Stimulated activated CD4-positive, alpha-beta T cell treated with anti-CD3 and anti-CD28 coated beads, Interleukin-15, amount 100 ng/mL, for 48 hours (primary cell): ENCODE data around the gene ZNF526.
"Not testable (repeated sequence)": the region's sequence is repeated elsewhere in the genome, so short reads cannot be mapped to it uniquely, and the experiment has no call there.

Source experiments
- DNase-seq, 2 donors: peaks; one replicate each; pipeline ENCODE4 v3.0.0-alpha.2; 2020; ENCODE audit warnings: low read depth in 2 of 2

ZNF526 gene

DNA sequence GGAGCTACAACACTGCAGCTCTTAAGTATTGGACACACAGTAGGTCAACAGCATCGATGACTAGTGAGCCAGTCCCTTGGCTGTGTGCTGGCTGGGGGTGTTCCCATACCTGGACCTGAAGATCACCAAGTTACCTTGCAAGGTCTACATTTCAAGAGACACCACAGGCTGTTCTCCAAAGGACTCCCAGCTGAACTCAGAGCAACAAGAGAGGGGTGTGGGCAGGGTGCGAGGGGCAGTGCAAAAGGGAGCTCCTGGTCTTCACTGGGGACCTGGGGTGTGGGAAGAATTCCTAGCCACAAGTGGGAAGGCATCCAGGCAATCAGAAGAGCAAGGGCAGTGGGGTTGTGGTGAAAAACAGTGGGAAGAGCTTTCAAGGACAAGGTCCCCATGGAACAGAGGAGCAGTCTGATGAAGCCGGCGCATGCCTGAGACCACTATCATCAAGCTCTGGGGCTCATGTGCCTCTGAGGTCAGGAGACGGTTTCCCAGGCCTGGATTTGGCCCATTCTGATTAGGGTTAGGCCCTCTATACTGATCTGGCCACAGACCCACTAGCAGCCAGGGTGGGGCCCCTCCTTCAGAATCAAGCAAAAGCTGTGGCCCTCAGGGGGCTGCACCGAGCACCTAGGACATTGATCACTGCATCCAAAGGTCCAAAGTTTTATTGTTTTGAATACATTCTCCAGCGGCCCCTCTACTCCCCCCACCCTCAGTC, 27.0 kb downstream of the ZNF526 start:
- no peak for DNase-seq

DNA sequence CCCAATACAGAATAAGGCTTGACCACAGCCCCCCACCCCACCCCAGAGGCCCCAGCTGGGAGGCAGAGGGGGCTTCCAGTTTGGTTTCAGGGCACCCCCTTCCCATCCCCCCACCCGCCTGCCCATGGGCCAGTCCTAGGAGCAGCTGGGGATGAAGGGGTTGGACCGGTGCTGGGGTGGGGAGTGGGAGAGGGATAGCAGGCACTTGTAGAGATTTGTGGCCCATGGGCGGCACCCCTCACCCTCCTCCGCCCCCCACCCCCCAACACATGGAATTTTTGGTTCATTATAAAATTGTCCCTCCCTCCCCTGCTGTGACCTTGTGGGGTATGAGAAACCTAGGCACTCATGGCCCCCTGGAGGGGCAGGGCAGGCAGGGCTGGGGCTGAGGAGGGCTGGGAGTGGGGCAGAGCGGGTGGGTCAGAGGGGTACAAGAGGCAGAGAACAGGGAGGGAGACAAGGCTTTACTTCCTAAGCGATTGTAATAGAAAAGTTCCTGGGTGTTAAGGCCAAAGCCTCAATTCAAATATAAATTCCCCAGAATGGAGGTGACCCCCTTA, 27.6 kb downstream of the ZNF526 start:
- no peak for DNase-seq

DNA sequence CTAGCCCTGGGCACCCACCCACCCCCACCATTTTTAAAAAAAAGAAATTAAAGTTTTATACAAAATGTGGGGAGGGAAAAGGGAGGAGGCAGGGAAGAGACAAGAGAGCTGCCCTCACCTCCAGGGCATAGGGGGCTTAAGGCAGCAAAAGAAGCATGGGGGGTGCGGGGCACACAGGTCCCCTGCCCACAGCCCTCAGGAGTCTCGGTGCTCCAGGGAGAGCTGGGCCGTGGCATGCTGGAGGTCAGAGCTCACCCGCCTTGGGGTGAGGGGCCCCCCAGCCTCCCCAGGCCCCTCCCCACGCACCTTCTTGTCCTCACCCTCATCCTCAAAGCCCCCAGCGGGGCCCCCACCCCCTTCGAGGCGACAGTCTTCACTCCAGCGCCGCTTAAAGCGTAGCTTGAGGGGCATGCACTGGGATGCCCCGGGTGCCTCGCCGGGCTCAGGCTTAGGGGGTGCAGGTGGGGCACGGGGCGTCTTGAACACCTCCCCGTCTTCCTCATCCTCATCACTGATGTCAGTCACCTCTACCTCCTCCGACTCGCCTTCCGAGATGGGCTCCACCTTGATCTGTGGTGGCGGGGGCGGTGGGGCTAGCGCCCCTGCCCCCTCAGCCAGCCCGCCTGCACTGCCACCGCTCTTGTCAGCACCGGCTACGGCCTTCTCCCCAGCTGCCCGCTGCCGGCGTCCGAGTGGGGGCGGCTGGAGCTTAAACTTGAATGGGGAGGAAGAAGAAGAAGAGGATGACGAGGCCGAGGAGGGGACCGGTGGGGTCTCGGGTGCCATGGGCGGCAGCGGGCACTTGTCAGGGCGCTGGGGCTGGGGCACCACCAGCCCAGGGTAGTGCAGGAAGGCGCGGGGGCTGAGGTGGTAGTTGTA, 28.4 kb downstream of the ZNF526 start:
- DNase-seq: no peak

DNA sequence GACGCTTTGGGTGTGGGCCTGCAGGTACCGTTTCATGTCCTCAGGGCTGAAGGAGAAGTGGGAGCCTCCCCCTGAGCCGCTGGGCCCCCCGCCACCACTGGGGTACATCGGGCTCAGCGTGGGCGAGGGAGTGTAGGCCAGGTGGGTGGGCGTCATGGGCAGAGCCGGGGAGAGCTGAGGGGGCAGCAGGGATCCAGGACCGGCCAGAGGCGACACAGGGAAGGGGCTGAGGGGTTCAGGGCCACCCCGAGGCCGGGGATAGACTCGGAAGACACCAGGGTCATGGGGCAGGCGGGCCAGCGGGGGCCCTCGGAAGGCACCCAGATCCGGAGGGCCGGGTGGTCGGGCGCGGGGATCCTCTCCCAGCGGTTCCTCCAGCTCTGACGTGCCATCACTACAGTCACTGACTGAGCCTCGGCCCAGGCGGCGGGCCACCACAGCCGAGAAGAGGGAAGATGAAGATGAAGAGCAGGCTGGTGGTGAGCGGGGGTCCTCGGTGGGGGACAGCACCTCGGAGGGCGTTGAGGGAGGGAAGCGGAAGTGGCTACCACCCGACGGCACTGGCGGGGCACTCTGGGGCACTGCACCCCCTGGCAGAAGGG, 29.1 kb downstream of the ZNF526 start:
- no peak for DNase-seq

DNA sequence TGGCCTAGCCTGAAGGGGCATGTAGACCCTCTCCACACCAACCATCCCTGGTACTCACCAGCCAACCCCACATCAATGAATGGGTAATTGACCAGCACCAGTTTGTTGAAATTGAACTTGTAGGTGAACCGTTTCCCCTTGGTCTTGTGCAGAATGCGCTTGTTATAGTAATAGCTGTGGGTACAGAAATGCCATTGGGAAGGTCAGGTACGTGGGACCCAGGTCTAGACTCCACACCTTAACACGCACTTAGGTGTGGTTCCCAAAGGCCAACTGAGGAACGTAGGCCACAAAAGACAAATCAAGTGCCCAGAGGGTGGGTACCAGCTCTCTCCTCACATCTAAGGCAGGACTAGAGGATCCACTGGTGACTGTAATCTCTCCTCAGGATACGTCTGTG, 29.7 kb downstream of the ZNF526 start:
- no peak for DNase-seq

DNA sequence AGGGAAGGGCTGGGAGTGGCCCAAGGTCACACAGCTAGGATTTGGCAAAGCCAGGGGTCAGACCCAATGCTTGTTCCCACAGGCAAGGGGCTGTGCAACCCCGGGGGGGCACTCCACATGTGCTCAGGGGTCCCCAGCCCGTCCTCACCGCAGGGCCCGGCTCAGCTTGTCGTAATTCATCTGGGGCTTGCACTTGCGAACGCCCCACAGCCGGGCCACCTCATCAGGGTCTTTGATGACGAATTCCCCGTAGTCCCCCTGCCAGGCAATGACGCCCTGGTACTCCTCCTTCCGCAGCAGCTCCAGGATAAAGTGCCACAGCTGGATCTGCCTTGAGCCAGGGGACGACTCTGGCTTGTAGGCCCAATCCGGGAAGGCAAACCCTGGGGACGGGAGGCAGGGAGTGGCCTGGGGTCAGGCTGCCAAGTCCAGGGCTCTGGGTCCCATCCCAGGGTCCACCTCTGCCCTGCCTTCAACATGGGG, 30.1 kb downstream of the ZNF526 start:
- DNase-seq: no peak

DNA sequence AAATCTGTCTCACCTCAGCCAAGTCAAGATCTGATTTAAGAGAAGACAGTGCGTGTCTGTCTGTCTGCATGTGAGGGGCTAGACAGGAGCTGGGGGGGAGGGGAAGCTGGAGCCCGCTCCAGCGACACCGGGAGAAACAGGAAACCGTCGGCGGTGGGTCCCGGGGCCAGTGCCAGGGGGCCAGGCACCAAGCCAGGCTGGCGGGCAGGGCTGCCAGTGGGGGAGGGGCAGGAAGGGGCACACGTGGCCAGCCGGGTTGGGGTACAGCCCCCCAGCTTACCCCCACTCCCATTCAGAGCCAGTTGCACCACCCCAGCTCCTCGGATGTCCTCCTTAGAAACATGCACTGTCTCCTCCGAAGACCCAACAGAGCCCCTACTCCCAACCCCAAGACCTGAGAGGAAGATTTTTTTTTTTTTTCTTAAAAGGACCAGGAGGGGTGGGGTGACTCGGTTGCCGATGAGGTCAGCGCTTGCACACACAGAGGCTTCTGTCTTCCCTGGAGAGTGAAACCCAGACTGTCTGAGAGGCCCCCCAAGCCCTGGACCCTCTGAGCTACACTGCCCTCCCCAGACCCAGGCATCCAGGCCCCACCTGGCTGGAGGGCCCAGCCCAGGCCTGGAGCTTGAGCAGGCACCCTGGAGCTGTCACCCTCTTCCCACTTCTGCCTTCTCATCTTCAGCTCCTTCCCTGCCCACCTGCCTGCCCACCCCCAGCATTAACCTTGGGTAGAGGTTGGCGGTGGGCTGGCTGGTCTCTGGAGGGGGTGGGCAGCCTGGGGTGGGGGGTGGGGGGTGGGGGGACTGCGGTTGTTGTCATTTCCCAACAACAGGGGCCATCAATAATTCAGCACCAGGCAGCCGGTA, 30.8 kb downstream of the ZNF526 start:
- DNase-seq: no peak

DNA sequence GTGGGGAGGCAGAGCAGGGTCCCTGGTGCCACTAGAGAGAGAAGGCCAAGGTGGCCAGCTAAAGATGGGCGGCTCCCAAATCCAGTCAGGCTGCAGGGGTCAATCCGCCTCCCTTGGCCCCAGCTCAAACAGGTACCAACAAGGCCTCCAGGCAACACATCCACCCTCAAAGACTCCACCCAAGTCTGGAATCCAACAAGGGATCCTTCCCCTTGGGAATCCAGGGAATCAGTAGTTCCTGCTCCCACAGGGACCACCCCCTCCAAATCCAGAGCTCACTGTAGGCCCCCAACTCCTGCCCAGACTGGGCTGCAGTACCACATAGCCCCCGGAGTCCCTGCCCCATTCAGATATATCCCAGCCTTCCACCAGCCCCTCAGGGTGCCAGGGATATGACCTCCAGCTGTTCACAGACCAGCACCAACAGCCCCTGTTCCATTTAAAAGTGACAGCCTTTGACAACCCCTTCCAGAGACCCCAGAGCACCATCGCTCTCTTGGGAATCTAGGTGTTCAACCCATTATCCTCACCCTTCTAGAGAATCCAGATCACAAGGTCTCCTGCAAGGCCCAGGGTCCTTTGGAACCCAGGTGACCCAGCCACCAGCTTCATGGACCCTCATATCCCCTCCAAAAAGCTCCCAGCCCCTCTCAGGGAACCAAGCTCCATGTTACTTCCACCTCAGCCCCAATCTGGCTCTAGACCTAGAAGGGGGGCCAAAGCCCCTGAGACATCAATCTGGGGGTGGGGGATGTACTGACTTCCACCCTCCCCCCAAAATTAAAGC, 31.7 kb downstream of the ZNF526 start:
- DNase-seq: no peak

DNA sequence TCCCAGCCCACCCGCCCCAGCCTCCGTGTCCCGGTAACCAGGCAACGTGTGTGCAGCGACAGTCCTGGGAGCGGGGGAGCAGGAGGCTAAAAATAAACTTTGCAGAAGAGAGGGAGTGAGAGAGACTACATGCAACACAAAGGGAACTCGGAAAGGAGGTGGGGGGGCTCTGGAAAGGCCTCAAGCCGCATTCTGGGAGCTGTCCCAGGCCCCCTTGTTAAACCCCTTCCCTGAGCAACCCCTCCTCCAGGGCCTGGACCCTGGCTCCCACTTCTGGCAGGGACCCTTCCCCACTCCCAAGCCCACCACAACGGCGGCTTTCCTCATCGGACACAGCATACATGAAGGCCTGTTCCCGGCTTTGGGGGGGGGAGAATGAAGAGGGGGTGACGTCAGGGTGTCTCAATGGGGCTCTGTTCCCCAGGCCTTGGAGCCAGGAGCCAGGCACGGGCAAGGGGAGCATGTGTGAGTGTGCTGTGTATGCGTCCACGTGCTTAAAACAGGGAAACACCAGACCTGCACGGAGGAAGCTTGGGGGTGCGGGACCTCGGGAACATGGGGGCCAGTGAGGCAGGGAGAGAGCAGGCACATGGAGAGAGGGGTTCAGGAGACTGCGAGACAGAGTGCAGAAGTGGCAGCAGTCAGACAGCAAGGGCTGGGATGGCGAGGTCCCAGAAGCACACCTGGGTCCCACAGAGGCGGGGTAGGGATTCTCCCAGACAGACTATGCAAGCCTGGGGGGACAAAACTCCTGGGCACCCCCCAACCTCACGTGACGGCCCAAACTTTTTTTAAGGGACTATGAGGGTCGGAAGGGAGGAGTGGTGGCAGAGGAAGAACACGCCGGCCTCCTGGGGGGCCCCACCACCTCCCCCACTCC, 32.5 kb downstream of the ZNF526 start:
- DNase-seq: no peak

DNA sequence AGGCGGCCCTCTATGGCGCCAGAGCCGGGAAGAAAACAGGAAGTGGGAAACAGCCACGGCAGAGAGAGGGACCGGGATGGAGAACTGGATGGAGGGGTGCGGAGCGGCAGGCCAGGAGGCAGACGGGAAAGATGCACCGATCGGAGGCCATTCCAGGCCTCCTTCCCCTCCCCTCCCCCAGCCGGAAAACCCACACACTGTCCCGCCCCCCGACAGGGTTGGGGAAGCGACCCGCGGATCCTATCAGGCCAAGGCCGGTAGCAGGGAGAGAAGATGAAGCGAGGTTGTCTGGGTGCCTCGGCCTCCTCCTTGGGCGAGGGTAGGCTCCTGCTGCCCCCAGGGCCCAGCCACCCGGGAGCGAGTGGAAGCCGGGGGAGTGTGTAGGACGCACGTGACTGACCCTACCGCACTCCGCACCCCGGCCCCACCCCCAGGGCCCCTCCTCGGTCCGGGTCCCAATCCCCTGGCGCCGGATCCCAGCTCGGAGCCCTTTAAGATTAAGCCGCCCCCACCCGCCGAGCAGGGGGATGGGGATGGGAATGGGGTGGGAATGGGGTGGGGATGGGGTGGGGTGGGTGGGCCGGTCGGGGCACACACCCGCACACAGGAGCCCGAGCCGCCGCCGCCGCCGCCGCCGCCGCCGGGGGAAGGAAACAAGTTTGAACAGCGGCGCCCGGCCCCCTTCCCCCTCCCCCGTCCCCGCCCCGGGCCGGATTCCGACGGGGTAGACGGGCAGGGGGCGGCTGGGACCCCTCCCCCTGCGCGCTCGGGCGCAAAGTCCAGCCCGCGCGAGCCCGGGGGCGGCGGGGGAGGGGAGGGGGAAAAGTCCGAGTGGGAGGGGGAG, 33.4 kb downstream of the ZNF526 start:
- peak in 1 of 2 donors; percentile 59 for DNase-seq

DNA sequence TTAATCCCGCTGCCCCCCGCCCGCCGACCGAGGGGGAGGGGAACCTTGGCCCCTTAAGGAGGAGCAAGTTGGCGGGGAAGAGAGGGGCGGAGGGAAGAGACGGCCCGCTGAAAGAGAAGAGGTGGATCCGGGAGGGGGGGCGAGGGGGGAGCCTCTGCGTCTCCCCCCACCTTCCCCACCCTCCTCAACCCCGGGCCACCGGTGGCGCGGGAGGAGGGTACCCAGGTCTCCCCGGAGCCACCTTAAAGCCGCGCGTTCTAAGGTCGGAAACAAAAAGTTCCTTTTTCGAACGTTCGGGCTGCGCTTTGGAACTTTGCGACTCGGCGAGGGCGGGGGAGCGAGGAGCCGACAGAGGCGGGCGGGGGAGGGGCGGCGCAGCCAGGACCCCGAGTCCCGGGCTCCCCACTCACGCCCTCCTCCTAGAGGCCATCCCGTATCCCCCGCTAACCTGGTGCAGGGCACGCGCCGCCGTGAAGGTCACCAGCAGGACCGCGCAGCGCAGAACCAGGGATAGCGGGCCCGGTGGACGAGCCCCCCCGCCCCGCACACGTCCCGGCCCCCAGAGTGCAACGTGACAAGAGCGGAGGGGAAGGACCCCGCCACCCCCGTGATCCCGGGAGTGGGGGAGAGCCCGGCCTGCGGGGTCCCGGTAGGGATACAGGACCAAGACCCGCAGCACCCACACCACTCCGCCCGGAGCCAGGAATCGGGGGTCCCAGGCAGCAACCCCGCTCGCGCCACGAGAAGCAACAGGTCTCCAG, 34.2 kb downstream of the ZNF526 start:
- peak in 1 of 2 donors; percentile 68 for DNase-seq

DNA sequence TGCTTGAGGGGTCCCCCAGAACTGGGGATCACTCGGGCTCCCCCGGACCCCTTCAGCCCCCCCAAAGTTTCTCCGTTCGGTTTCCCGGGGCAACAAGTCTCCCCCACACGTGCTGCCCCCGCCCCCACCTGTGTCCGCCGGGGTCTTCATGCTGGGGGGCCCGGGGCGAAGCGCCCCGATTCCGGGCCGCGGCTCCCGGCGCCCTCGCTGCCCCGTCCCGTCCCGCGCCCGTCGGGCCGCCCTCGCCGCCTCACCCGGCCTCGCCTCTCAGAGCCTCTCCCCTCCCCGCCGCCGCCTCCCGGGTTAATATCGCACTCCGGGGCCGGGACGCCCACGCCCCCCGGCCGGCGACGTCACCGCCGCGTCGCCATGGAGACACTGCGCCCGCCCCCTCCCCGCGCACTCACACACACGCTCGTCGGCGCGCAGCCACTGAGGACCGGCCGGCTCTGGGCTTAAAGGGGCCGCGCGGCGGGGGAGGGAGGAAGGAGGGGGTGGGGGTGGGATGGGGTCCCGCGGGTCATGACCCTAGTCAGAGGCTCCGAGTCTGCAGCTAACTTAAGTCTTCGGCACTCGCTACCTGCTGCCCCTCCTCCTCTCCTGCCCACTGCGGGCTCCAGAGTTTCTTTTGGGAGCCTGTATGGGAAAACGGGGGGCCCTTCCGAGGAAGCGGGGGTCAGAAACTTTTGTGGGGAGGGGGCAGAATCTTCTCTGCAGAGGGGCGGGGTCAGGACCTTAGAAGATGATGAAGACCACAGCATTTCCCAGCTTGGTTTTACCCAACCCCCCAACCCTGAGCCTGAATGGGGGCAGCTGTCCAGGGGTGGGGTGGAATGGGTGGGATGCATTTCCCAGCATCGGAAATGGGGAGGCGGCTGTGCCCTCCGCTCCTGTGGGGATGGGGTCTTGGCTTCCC, 35.0 kb downstream of the ZNF526 start, which contains the start of gene ERF:
ERF (minus strand) TSS at position 279 of the 916 bp plus-strand sequence; CDS start at position 150, 129 bp downstream.
- DNase-seq: peak; percentile 87 to 90

DNA sequence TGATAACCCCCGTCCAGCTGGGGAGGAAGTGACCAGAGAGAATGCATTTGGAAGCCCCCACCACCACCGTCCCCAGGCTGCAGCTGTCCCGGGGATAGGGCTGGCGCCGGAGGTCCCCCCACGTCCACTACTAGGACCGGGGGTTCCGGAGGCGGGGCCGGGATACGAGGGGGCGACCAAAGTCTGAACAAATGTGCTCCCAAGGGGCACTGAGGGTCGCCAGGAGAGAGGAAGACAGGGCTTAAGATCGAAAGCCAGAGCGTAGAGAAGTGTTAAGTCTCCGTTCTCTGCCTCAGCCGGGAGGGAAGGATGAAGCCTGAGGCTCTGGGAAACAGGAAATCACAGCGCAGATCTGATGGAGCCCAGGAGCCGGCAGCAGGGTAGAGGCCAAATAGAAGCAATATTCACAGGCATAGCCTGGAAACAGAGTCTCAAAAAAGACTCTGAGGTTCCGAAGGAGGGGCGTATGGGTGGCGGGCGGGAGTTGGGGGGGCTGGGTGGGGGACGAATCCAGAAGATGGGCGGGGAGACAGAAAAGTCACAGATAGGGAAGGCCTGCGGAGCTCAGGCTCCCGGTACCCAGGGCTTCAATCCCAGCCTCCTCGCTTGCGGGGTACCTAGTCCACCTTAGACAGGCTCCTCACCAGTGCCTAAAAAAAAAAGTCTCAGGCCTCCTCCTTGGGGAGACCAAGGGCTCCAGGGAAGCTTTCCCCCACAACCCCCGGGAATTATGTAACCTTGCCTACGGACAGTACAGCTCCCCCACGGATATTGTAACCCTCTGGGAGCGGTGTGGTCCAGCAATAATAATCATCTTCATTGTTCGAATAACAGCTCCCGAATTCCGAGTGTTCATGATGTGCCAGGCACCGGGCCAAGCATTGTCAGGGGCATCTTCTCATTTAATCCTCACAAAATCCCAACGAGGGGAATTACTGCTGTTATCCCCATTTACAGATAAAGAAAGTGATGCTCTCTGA, 35.9 kb downstream of the ZNF526 start:
- no peak for DNase-seq

DNA sequence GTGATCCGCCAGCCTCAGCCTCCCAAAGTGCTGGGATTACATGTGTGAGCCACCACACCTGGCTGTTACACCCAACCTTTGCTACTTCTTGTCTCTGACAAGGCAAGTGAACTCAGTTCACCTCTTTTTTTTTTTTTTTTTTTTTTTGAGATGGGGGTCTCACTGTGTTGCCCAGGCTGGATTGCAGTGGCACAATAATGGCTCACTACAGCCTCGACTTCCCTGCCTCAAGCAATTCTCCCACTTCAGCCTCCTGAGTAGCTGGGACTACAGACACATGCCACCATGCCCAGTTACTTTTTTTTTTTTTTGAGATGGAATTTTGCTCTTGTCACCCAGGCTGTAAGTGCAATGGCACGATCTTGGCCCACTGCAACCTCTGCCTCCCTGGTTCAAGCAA, 37.7 kb downstream of the ZNF526 start:
- not testable (repeated sequence) for DNase-seq

DNA sequence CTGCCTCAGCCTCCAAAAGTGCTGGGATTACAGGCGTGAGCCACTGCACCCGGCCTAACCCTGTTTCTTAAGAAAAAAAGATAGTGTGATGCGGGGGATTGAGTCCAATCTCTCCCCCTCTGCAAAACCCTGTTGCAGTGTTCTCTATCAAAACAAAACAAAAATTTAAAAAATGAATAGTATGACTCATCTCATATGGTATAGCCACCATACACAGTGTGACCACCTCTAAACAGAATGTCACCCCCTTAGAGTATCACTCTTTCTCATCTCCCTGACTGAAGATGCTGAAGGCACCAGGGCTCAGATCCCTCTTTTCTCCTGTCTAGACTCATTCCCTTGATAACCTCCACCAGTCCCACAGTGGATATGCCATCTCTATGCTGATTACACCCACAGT, 41.7 kb downstream of the ZNF526 start:
- DNase-seq: no peak
